ENCODE results near the gene MS4A10.
"Not testable (repeated sequence)": the region's sequence is repeated elsewhere in the genome, so short reads cannot be mapped to it uniquely, and the experiment has no call there.

MS4A10 gene

GRCh38 chr11:60816590-60817157, 31.5 kb downstream of the MS4A10 start:
- Histone ChIP-seq H3K27me3 (no peaks in the 10 kb centered on the region), H3K27ac (no peak overlapping the region), H3K4me3 (ENCODE audit: low read depth in 1 of 2, low read length in 1 of 2) (no peak overlapping the region), H3K36me3 (no peaks in the 10 kb centered on the region), H3K9me3 (peaks cover 7% of the 10 kb centered on the region), H3K4me1 (ENCODE audit: control insufficient read depth in 1 of 2, insufficient read depth in 1 of 2, low read depth in 1 of 2, low read length in 1 of 2) (no peaks in the 10 kb centered on the region)
- TF ChIP-seq CTCF (IDR thresholded peaks at IDR 0.05) = no peak

- TF ChIP-seq CTCF (IDR thresholded peaks at IDR 0.05) = no peak
- Histone ChIP-seq H3K9me3 (peaks cover 7% of the 10 kb centered on the region), H3K4me1 (ENCODE audit: control insufficient read depth in 1 of 2, insufficient read depth in 1 of 2, low read depth in 1 of 2, low read length in 1 of 2) (no peaks in the 10 kb centered on the region)
Observed at GRCh38 chr11:60818057-60818456, 32.9 kb downstream of the MS4A10 start.

GRCh38 chr11:60821827-60822599, 36.9 kb downstream of the MS4A10 start:
- H3K36me3 ChIP-seq = no peaks in the 10 kb centered on the region
- no peaks in the 10 kb centered on the region for H3K4me1 ChIP-seq (ENCODE audit: control insufficient read depth in 1 of 2, insufficient read depth in 1 of 2, low read depth in 1 of 2, low read length in 1 of 2)
- no peak overlapping the region for H3K4me3 ChIP-seq (ENCODE audit: low read depth in 1 of 2, low read length in 1 of 2)
- H3K27me3 ChIP-seq = peaks cover 5% of the 10 kb centered on the region
- no peak for TF ChIP-seq CTCF (IDR thresholded peaks at IDR 0.05)
- no peak overlapping the region for H3K27ac ChIP-seq
- H3K9me3 ChIP-seq = no peaks in the 10 kb centered on the region

More at GRCh38 chr11:60818057-60818456, 32.9 kb downstream of the MS4A10 start:
- Histone ChIP-seq H3K4me3 (ENCODE audit: low read depth in 1 of 2, low read length in 1 of 2) (no peak overlapping the region), H3K27me3 (peaks cover 5% of the 10 kb centered on the region), H3K36me3 (no peaks in the 10 kb centered on the region), H3K27ac (no peak overlapping the region)

GRCh38 chr11:60823745-60824306, 38.7 kb downstream of the MS4A10 start:
- not testable (repeated sequence) for H3K27ac ChIP-seq; H3K27me3 ChIP-seq; H3K4me1 ChIP-seq (ENCODE audit: control insufficient read depth in 1 of 2, insufficient read depth in 1 of 2, low read depth in 1 of 2, low read length in 1 of 2); H3K36me3 ChIP-seq; H3K4me3 ChIP-seq (ENCODE audit: low read depth in 1 of 2, low read length in 1 of 2); H3K9me3 ChIP-seq

GRCh38 chr11:60825118-60825517, 40.0 kb downstream of the MS4A10 start:
- H3K4me1 ChIP-seq (ENCODE audit: control insufficient read depth in 1 of 2, insufficient read depth in 1 of 2, low read depth in 1 of 2, low read length in 1 of 2) = no peaks in the 10 kb centered on the region
- TF ChIP-seq CTCF (IDR thresholded peaks at IDR 0.05) = no peak
- H3K27ac ChIP-seq = no peak overlapping the region
- H3K9me3 ChIP-seq = no peaks in the 10 kb centered on the region
- peaks cover 5% of the 10 kb centered on the region for H3K27me3 ChIP-seq
- H3K4me3 ChIP-seq (ENCODE audit: low read depth in 1 of 2, low read length in 1 of 2) = no peak overlapping the region
- H3K36me3 ChIP-seq = no peaks in the 10 kb centered on the region

GRCh38 chr11:60825790-60826189, 40.7 kb downstream of the MS4A10 start:
- Histone ChIP-seq H3K27me3 (peaks cover 5% of the 10 kb centered on the region), H3K36me3 (no peaks in the 10 kb centered on the region), H3K4me3 (ENCODE audit: low read depth in 1 of 2, low read length in 1 of 2) (no peak overlapping the region), H3K4me1 (ENCODE audit: control insufficient read depth in 1 of 2, insufficient read depth in 1 of 2, low read depth in 1 of 2, low read length in 1 of 2) (no peaks in the 10 kb centered on the region), H3K27ac (no peak overlapping the region), H3K9me3 (no peaks in the 10 kb centered on the region)
- TF ChIP-seq CTCF (IDR thresholded peaks at IDR 0.05) = no peak

Measured in neutrophil (primary cell).